ENCODE measurements around the gene WDR82.

The WDR82 gene

GRCh38 chr3:52236424-52236886, 42.0 kb downstream of the WDR82 start:
- DNase-seq: no peak

- DNase-seq: no peak
Observed at GRCh38 chr3:52234516-52235447, 43.7 kb downstream of the WDR82 start.

- no peak for DNase-seq
Observed at GRCh38 chr3:52233968-52234367, 44.5 kb downstream of the WDR82 start.

- DNase-seq: no peak
Observed at GRCh38 chr3:52233108-52233591, 45.3 kb downstream of the WDR82 start.

- DNase-seq: peak; percentile 42
Observed at GRCh38 chr3:52232279-52233107, 46.0 kb downstream of the WDR82 start.

GRCh38 chr3:52231502-52232278, 46.8 kb downstream of the WDR82 start:
- DNase-seq: peak; percentile 92

GRCh38 chr3:52230889-52231499, 47.5 kb downstream of the WDR82 start:
- no peak for DNase-seq

- DNase-seq: no peak
Observed at GRCh38 chr3:52230461-52230860, 48.0 kb downstream of the WDR82 start.

GRCh38 chr3:52229656-52230055, 48.8 kb downstream of the WDR82 start:
- no peak for DNase-seq

- no peak for DNase-seq
Observed at GRCh38 chr3:52228751-52229291, 49.6 kb downstream of the WDR82 start.

- DNase-seq: no peak
Observed at GRCh38 chr3:52228266-52228665, 50.2 kb downstream of the WDR82 start.

- DNase-seq: no peak
Observed at GRCh38 chr3:52227766-52228165, 50.7 kb downstream of the WDR82 start.

GRCh38 chr3:52227117-52227516, 51.3 kb downstream of the WDR82 start:
- DNase-seq: no peak

GRCh38 chr3:52226229-52226817, 52.1 kb downstream of the WDR82 start:
- no peak for DNase-seq

GRCh38 chr3:52225452-52226228, 52.8 kb downstream of the WDR82 start, which contains the start of gene TLR9:
TSS of gene TLR9 (minus strand) at chr3:52225645. CDS start at chr3:52225529, 116 bp downstream.
- peak; percentile 28 for DNase-seq

GRCh38 chr3:52223449-52224408, 54.7 kb downstream of the WDR82 start:
- no peak for DNase-seq

GRCh38 chr3:52222319-52223221, 55.9 kb downstream of the WDR82 start:
- no peak for DNase-seq

Data from stimulated activated CD4-positive, alpha-beta T cell treated with anti-CD3 and anti-CD28 coated beads, Interleukin-4, amount 100 ng/mL, for 1 hour (primary cell).